Stimulated activated CD4-positive, alpha-beta T cell treated with anti-CD3 and anti-CD28 coated beads, TNF-alpha, amount 100 ng/mL, for 24 hours (primary cell): Measurements from ENCODE around the gene MAP7D1.
"Not testable (repeated sequence)": the region's sequence is repeated elsewhere in the genome, so short reads cannot be mapped to it uniquely, and the experiment has no call there.

Experiments used
- DNase-seq, 3 experiments: peaks; one replicate each; pipeline ENCODE4 v3.0.0-alpha.2; 2020; ENCODE audit warnings: low read depth in 3 of 3

MAP7D1 gene

GRCh38 chr1:36199934-36200741 is 44.2 kb downstream of the MAP7D1 start:
- DNase-seq: no peak

- DNase-seq: no peak
These were observed 47.1 kb downstream of the MAP7D1 start for GRCh38 chr1:36203027-36203553.

- DNase-seq: no peak
These were observed 47.8 kb downstream of the MAP7D1 start for GRCh38 chr1:36203554-36204346.

- no peak for DNase-seq
These were observed 48.5 kb downstream of the MAP7D1 start for GRCh38 chr1:36204347-36204909.

- DNase-seq: no peak
These were observed 50.4 kb downstream of the MAP7D1 start for GRCh38 chr1:36206323-36206858.

- DNase-seq: no peak
These were observed 51.4 kb downstream of the MAP7D1 start for GRCh38 chr1:36207339-36207738.

- no peak for DNase-seq
These were observed 53.2 kb downstream of the MAP7D1 start for GRCh38 chr1:36208978-36209703.

GRCh38 chr1:36211307-36211706 is 55.3 kb downstream of the MAP7D1 start:
- no peak for DNase-seq

- DNase-seq: no peak
These were observed 55.9 kb downstream of the MAP7D1 start for GRCh38 chr1:36211841-36212240.

- DNase-seq: no peak
These were observed 56.8 kb downstream of the MAP7D1 start for GRCh38 chr1:36212782-36213181.

- DNase-seq: no peak
These were observed 61.7 kb downstream of the MAP7D1 start for GRCh38 chr1:36217670-36218069.

GRCh38 chr1:36221901-36222300 is 65.9 kb downstream of the MAP7D1 start:
- DNase-seq: not testable (repeated sequence)

- no peak for DNase-seq
These were observed 66.8 kb downstream of the MAP7D1 start for GRCh38 chr1:36222481-36223380.

- peak in 2 of 3 experiments; percentile 3 to 11 for DNase-seq
These were observed 67.5 kb downstream of the MAP7D1 start for GRCh38 chr1:36223381-36223995.

- DNase-seq: peak; percentile 99 to 100 (median 99)
These were observed 68.1 kb downstream of the MAP7D1 start, which contains the start of gene THRAP3 for GRCh38 chr1:36223996-36224536. TSS of gene THRAP3 (plus strand) at chr1:36224443. CDS start at chr1:36282564, 58,121 bp downstream.

GRCh38 chr1:36224537-36225282 is 68.8 kb downstream of the MAP7D1 start:
- peak in 2 of 3 experiments; percentile 67 to 82 for DNase-seq

- DNase-seq: no peak
These were observed 69.4 kb downstream of the MAP7D1 start for GRCh38 chr1:36225283-36225899.

- not testable (repeated sequence) for DNase-seq
These were observed 74.3 kb downstream of the MAP7D1 start for GRCh38 chr1:36230279-36230678.
